GM23248 (cell line): ENCODE data around the gene KCNMA1. TPM values are rescaled to one million over a fixed set of nuclear protein-coding genes. Genes with fewer than 3 reads are reported as not detected.

ENCODE experiments used
- DNase-seq: peaks from one replicate; pipeline ENCODE4 v3.0.0-alpha.2; 2015
- H2AFZ ChIP-seq: fragments of 200-600 bp; sonication (generic); 2 replicates; pipeline ENCODE4 v1.6.1; 2016; ENCODE audit warnings: antibody characterized with exemption
- H3F3A ChIP-seq: fragments of 200-600 bp; sonication (generic); 2 replicates; pipeline ENCODE4 v1.6.1; 2016; ENCODE audit warnings: mild to moderate bottlenecking, antibody characterized with exemption, mixed run types; ENCODE audit not compliant: insufficient read depth
- H3K27ac ChIP-seq: fragments of 200-600 bp; sonication (generic); 2 replicates; pipeline ENCODE4 v1.5.1; 2016; ENCODE audit warnings: mild to moderate bottlenecking
- H3K27me3 ChIP-seq: fragments of 200-600 bp; sonication (generic); replicated peaks from 2 replicates; pipeline ENCODE4 v1.6.1; 2016; ENCODE audit warnings: mild to moderate bottlenecking; ENCODE audit not compliant: insufficient read depth
- H3K36me3 ChIP-seq: fragments of 200-600 bp; sonication (generic); 2 replicates; pipeline ENCODE4 v1.6.1; 2016; ENCODE audit warnings: low read depth, mild to moderate bottlenecking
- H3K4me1 ChIP-seq: fragments of 200-600 bp; sonication (generic); 2 replicates; pipeline ENCODE4 v1.6.1; 2016; ENCODE audit warnings: mild to moderate bottlenecking; ENCODE audit not compliant: insufficient read depth
- H3K4me2 ChIP-seq: fragments of 200-600 bp; sonication (generic); one replicate; pipeline ENCODE4 v1.6.1; 2016; ENCODE audit warnings: mild to moderate bottlenecking; ENCODE audit not compliant: unreplicated experiment
- H3K4me3 ChIP-seq: fragments of 200-600 bp; sonication (generic); 2 replicates; pipeline ENCODE4 v1.5.1; 2016; ENCODE audit warnings: mild to moderate bottlenecking
- H3K79me2 ChIP-seq: fragments of 200-600 bp; sonication (generic); 2 replicates; pipeline ENCODE4 v1.6.1; 2016; ENCODE audit warnings: mild to moderate bottlenecking; ENCODE audit not compliant: insufficient read depth
- H3K9ac ChIP-seq: fragments of 200-600 bp; sonication (generic); 2 replicates; pipeline ENCODE4 v1.6.1; 2016; ENCODE audit warnings: mild to moderate bottlenecking
- H3K9me2 ChIP-seq: fragments of 200-600 bp; sonication (generic); 2 replicates; pipeline ENCODE4 v1.6.1; 2016; ENCODE audit warnings: mixed run types, mild to moderate bottlenecking, moderate library complexity; ENCODE audit not compliant: insufficient read depth
- H3K9me3 ChIP-seq: fragments of 200-600 bp; sonication (generic); one replicate; pipeline ENCODE4 v1.6.1; 2017; ENCODE audit warnings: low read depth
- H4K20me1 ChIP-seq: fragments of 200-600 bp; sonication (generic); 2 replicates; pipeline ENCODE4 v1.6.0; 2016; ENCODE audit not compliant: insufficient read depth
- EZH2 ChIP-seq: fragments of 200-600 bp; sonication (generic); IDR thresholded peaks from 2 replicates; pipeline ENCODE4 v1.6.1; 2018; ENCODE audit warnings: antibody characterized with exemption, mild to moderate bottlenecking; ENCODE audit not compliant: insufficient read depth, poor library complexity, severe bottlenecking
- EZH2phosphoT487 ChIP-seq: fragments of 200-600 bp; sonication (generic); IDR thresholded peaks from 2 replicates; pipeline ENCODE4 v1.6.1; 2018; ENCODE audit warnings: antibody characterized with exemption, moderate library complexity, mild to moderate bottlenecking, low read depth; ENCODE audit not compliant: insufficient read depth
- WGBS, 2 experiments: methylation state at CpG; one replicate each; pipeline ENCODE4 v1.1.6; 2015 to 2017; ENCODE audit warnings: low lambda C conversion rate in 2 of 2, low coverage in 1 of 2; ENCODE audit errors: missing lambda C conversion rate in 2 of 2; 5-methylcytosine and 5-hydroxymethylcytosine counted together
- in situ Hi-C: fragments of 300-500 bp; cut with MboI; formaldehyde crosslinking; loops from 2 replicates; pipeline ENCODE4 v1.15.0; 2020
- polyA plus RNA-seq: library from polyadenylated mRNA; unstranded; fragments of >200 nt; fragmentation: Nextera tagmentation; extraction: Ambion mirVana; gene quantifications from 2 replicates; pipeline ENCODE4 v1.2.1, GENCODE V29; 2016
- total RNA-seq: library from RNA; depleted of rRNA; stranded (reverse); fragments of >200 nt; shearing (Covaris generic); gene quantifications from 2 replicates; pipeline ENCODE4 v1.2.3, GENCODE V29; 2014

The KCNMA1 gene
- total and polyA plus RNA-seq, 2 experiments from 2014 or later = 14.2 to 25.1 TPM

DNA sequence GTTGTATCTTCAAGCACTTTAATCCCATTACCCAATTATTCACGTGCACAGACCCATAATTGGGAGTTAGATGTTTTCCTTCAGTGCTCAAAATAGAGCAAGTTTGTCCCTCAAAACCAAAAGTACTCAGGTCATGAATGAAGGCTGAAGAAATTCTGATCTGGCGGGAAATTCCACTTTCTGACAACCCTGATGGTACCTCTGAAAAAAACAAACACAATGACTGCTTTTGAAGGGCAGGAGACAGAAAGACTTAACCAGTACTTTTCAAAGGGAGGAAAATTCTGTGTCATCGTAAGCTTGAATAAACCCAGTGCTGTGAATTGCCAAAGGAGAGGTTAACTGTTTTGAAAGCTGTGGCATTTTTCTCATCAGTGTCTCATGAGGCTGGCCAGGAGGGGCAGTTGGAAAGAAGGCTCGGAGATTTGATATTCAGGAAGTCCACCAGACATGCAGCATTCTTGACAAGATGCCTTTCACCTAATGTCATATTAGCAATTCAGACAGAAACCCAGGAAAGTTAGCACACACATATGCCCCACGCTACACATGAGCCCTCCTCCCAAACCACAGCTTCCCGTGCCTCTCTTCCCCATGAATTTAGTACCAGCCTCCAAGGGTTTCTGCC, 347.0 kb downstream of the KCNMA1 start:
- peak; percentile 91 for DNase-seq
- Histone ChIP-seq H2AFZ (peak overlapping the region; percentile 12; the same call in 1 of the 2 replicates), H3K27ac (peak overlapping the region; percentile 82), H3K9ac (peak overlapping the region; percentile 47), H4K20me1 (no peaks in the 10 kb centered on the region), H3F3A (peaks cover 36% of the 10 kb centered on the region), H3K4me1 (peaks cover 63% of the 10 kb centered on the region), H3K9me2 (no peaks in the 10 kb centered on the region), H3K4me3 (peak overlapping the region; percentile 11), H3K9me3 (no peaks in the 10 kb centered on the region), H3K27me3 (no peaks in the 10 kb centered on the region), H3K36me3 (no peaks in the 10 kb centered on the region), H3K79me2 (no peaks in the 10 kb centered on the region), H3K4me2 (peak overlapping the region; percentile 53)
- in situ Hi-C loops = no loop called here
- TF ChIP-seq EZH2phosphoT487 (no peak), EZH2 (no peak)
- WGBS, 2 experiments = 14 to 19% methylated on average over 6 of the region's 6 CpGs

DNA sequence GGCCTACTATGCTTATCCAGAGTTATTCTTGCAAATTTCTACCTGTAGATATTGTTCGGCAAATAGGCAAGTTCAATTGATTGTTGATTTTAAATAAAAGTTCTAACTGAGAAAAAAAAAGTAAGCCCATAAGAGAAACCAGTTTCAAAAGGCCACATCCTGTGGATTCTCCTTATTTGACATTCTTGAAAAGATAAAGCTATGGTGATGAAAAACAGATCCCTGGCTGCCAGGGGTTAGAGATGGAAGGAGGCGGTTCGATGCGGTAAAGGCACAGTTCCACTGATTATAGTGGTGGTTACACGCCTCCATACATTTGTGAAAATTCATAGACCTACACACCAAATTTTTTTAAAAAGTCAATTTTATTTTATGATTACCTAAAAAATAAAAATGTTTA, 347.8 kb downstream of the KCNMA1 start:
- Histone ChIP-seq H3K27me3 (no peaks in the 10 kb centered on the region), H3K9me2 (no peaks in the 10 kb centered on the region), H3K9me3 (no peaks in the 10 kb centered on the region), H2AFZ (no peak overlapping the region), H3K4me3 (no peak overlapping the region), H3K36me3 (no peaks in the 10 kb centered on the region), H3K27ac (peak overlapping the region; percentile 82), H3K9ac (no peak overlapping the region), H3F3A (peaks cover 36% of the 10 kb centered on the region), H4K20me1 (no peaks in the 10 kb centered on the region), H3K4me1 (peaks cover 62% of the 10 kb centered on the region), H3K4me2 (peak overlapping the region; percentile 53), H3K79me2 (no peaks in the 10 kb centered on the region)
- no peak for DNase-seq
- TF ChIP-seq EZH2phosphoT487 (no peak), EZH2 (no peak)
- in situ Hi-C loops = no loop called here
- 96 to 97% methylated on average over 5 of the region's 5 CpGs for WGBS, 2 experiments

DNA sequence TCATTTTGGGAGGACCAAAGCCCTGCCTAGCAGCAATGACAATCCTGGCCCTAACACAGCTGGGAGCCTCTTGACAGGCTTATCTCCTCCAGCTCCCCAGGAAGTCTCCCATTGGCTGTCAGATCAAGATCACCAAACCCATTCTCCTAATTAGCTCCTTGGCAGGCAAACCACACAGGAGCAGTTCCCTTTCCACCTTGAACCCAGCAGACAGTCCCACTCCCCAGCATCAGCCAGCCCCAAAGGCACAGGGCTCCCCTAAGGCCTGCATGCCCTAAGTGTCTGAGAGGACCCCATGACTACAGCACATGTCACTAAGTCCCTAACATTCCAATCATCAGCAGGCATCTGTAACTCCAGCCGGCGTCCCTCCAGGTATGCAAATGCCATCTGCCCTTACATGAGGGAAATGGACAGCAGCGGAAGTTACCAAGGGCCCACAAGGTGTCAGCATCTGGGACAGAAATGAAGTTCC, 348.5 kb downstream of the KCNMA1 start:
- no peak overlapping the region for H2AFZ ChIP-seq
- H3K27me3 ChIP-seq = no peaks in the 10 kb centered on the region
- no peaks in the 10 kb centered on the region for H3K79me2 ChIP-seq
- no peaks in the 10 kb centered on the region for H4K20me1 ChIP-seq
- no peaks in the 10 kb centered on the region for H3K36me3 ChIP-seq
- no peak overlapping the region for H3K27ac ChIP-seq
- TF ChIP-seq EZH2 (no peak), EZH2phosphoT487 (no peak)
- H3K4me3 ChIP-seq = no peak overlapping the region
- H3K9me2 ChIP-seq = no peaks in the 10 kb centered on the region
- in situ Hi-C loops = no loop called here
- no peak for DNase-seq
- H3K9me3 ChIP-seq = no peaks in the 10 kb centered on the region
- no peak overlapping the region for H3K9ac ChIP-seq
- peaks cover 54% of the 10 kb centered on the region for H3K4me1 ChIP-seq
- 87% methylated on average over 3 of the region's 3 CpGs for WGBS, 2 experiments
- H3F3A ChIP-seq = peaks cover 36% of the 10 kb centered on the region
- H3K4me2 ChIP-seq = no peak overlapping the region

DNA sequence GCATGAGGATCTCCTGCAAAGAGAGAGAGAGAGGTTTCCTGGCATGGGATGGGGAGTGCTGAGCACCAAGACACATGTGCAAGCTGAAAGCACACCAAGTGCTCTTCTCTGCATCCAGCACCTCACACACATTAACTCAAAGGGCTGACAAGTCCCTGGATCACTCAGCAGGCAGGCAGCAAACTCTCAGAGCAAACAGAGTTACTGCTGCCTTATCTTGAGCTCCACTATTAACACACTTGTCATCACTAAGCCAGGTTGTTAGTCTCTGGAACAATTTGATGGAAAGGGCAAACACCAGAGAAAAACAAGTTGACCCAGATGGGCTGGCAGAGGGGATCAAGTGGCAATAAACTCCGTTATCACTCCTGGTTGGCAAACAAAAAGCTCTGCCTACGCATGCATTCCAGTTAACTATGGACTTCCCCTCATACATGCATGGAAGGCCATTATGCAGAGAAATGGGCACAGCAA, 349.9 kb downstream of the KCNMA1 start:
- Histone ChIP-seq H3K79me2 (no peaks in the 10 kb centered on the region), H3K27ac (no peak overlapping the region), H3K9ac (no peak overlapping the region), H2AFZ (no peak overlapping the region), H3K27me3 (no peaks in the 10 kb centered on the region), H3K9me3 (no peaks in the 10 kb centered on the region), H4K20me1 (no peaks in the 10 kb centered on the region), H3K4me2 (no peak overlapping the region), H3K4me1 (peaks cover 43% of the 10 kb centered on the region), H3K4me3 (no peak overlapping the region), H3K36me3 (no peaks in the 10 kb centered on the region), H3K9me2 (no peaks in the 10 kb centered on the region), H3F3A (peaks cover 31% of the 10 kb centered on the region)
- in situ Hi-C loops = no loop called here
- DNase-seq = no peak
- 85 to 88% methylated on average over 2 of the region's 2 CpGs for WGBS, 2 experiments
- TF ChIP-seq EZH2phosphoT487 = no peak
- TF ChIP-seq EZH2 = no peak
